ENCODE data around the gene FRMD5. TPM values are rescaled to one million over a fixed set of nuclear protein-coding genes. Genes with fewer than 3 reads are reported as not detected.
A peak's percentile ranks its signal among the peaks of the same experiment; 100 is the strongest.

The FRMD5 gene
- polyA plus RNA-seq, 3 donors, result not detected

- H3K4me3 Mint-ChIP-seq, result no peak overlapping the region
- Histone ChIP-seq H3K9ac (ENCODE audit: insufficient read depth, low read length, poor library complexity, severe bottlenecking) (no peak overlapping the region), H3K27ac (ENCODE audit: low read depth in 1 of 2, low read length in 2 of 2) (no peak overlapping the region), H3K4me2 (replicated peaks; ENCODE audit: extremely low read depth, low read length, poor library complexity, severe bottlenecking) (no peak overlapping the region), H3K27me3 (ENCODE audit: control insufficient read depth in 2 of 2, insufficient read depth in 2 of 2, low read length in 2 of 2) (no peaks in the 10 kb centered on the region), H3K4me3 (replicated peaks in 1 of 3; ENCODE audit: low read depth in 2 of 3, low read length in 3 of 3) (no peak overlapping the region), H3K36me3 (replicated peaks in 1 of 2; ENCODE audit: control insufficient read depth in 1 of 2, insufficient read depth in 2 of 2, low read length in 2 of 2) (peaks cover 0 to 58% of the 10 kb centered on the region in 2 donors), H3K4me1 (ENCODE audit: control insufficient read depth in 1 of 2, insufficient read depth in 2 of 2, low read length in 2 of 2) (no peaks in the 10 kb centered on the region), H4K20me1 (ENCODE audit: insufficient read depth, low read length) (no peaks in the 10 kb centered on the region), H3K79me2 (ENCODE audit: insufficient read depth, low read length) (no peaks in the 10 kb centered on the region), H2AFZ (ENCODE audit: insufficient read depth, low read depth, low read length, poor library complexity, severe bottlenecking) (no peak overlapping the region), H3K9me3 (replicated peaks in 1 of 2; ENCODE audit: control insufficient read depth in 1 of 2, insufficient read depth in 1 of 2, low read length in 2 of 2) (no peaks in the 10 kb centered on the region)
- intact Hi-C loops (cut with micrococcal nuclease), result no loop called here
- no peaks in the 10 kb centered on the region for H3K4me1 Mint-ChIP-seq
- no peak for TF ChIP-seq CTCF (IDR thresholded peaks at IDR 0.05)
- peak overlapping the region in 1 of 7 donors; percentile 54 for H3K27ac Mint-ChIP-seq
- peaks cover 39 to 66% of the 10 kb centered on the region in 2 donors for H3K36me3 Mint-ChIP-seq
- peaks cover 0 to 2% (median 0%) of the 10 kb centered on the region in 7 donors for H3K9me3 Mint-ChIP-seq
- H3K27me3 Mint-ChIP-seq (ENCODE audit: low read depth in 3 of 3), result no peaks in the 10 kb centered on the region
- DNase-seq, result no peak
- WGBS (ENCODE audit: insufficient coverage), result no CpG with 5 or more reads among the region's 3 CpGs
Measured at GRCh38 chr15:43876872-43877271, 318.2 kb downstream of the FRMD5 start.

GRCh38 chr15:43873651-43874050, 321.4 kb downstream of the FRMD5 start:
- Histone ChIP-seq H3K4me2 (replicated peaks; ENCODE audit: extremely low read depth, low read length, poor library complexity, severe bottlenecking) (no peak overlapping the region), H3K9me3 (replicated peaks in 1 of 2; ENCODE audit: control insufficient read depth in 1 of 2, insufficient read depth in 1 of 2, low read length in 2 of 2) (no peaks in the 10 kb centered on the region), H3K9ac (ENCODE audit: insufficient read depth, low read length, poor library complexity, severe bottlenecking) (no peak overlapping the region), H3K4me1 (ENCODE audit: control insufficient read depth in 1 of 2, insufficient read depth in 2 of 2, low read length in 2 of 2) (no peaks in the 10 kb centered on the region), H4K20me1 (ENCODE audit: insufficient read depth, low read length) (no peaks in the 10 kb centered on the region), H3K4me3 (replicated peaks in 1 of 3; ENCODE audit: low read depth in 2 of 3, low read length in 3 of 3) (no peak overlapping the region), H3K36me3 (replicated peaks in 1 of 2; ENCODE audit: control insufficient read depth in 1 of 2, insufficient read depth in 2 of 2, low read length in 2 of 2) (peaks cover 0 to 60% of the 10 kb centered on the region in 2 donors), H3K79me2 (ENCODE audit: insufficient read depth, low read length) (no peaks in the 10 kb centered on the region), H3K27me3 (ENCODE audit: control insufficient read depth in 2 of 2, insufficient read depth in 2 of 2, low read length in 2 of 2) (no peaks in the 10 kb centered on the region), H3K27ac (ENCODE audit: low read depth in 1 of 2, low read length in 2 of 2) (no peak overlapping the region), H2AFZ (ENCODE audit: insufficient read depth, low read depth, low read length, poor library complexity, severe bottlenecking) (no peak overlapping the region)
- H3K36me3 Mint-ChIP-seq, result peaks cover 37 to 63% of the 10 kb centered on the region in 2 donors
- DNase-seq, result no peak
- H3K9me3 Mint-ChIP-seq, result peaks cover 0 to 2% (median 0%) of the 10 kb centered on the region in 7 donors
- H3K27ac Mint-ChIP-seq, result peak overlapping the region in 1 of 7 donors; percentile 13
- intact Hi-C loops (cut with micrococcal nuclease), result no loop called here
- no peak for TF ChIP-seq CTCF (IDR thresholded peaks at IDR 0.05)
- no peak overlapping the region for H3K4me3 Mint-ChIP-seq
- 92% methylated on average over 10 of the region's 10 CpGs for WGBS (ENCODE audit: insufficient coverage)
- no peaks in the 10 kb centered on the region for H3K4me1 Mint-ChIP-seq
- H3K27me3 Mint-ChIP-seq (ENCODE audit: low read depth in 3 of 3), result no peaks in the 10 kb centered on the region
